AG09309 (cell line): ENCODE data around the gene C3orf20.

Experiments
- DNase-seq: peaks from one replicate; pipeline ENCODE4 v3.0.0-alpha.2; 2010; ENCODE audit warnings: low read depth
- H3K4me3 ChIP-seq: 2 replicates; pipeline ENCODE4 v1.5.1; 2011; ENCODE audit warnings: mild to moderate bottlenecking, low read depth, low read length, moderate library complexity; ENCODE audit not compliant: control insufficient read depth
- CTCF ChIP-seq: IDR thresholded peaks from 2 replicates; pipeline ENCODE4 v1.5.1; 2011; ENCODE audit warnings: mild to moderate bottlenecking, low read depth, low read length, inconsistent platforms; ENCODE audit not compliant: insufficient read depth, control insufficient read depth; ENCODE audit errors: missing control alignments

The C3orf20 gene

GRCh38 chr3:14701676-14702075, 26.7 kb downstream of the C3orf20 start:
- H3K4me3 ChIP-seq, result no peak overlapping the region
- TF ChIP-seq CTCF, result no peak
- no peak for DNase-seq

- TF ChIP-seq CTCF, result no peak
These were observed 28.3 kb downstream of the C3orf20 start for GRCh38 chr3:14703128-14703750.

GRCh38 chr3:14703791-14704190, 28.9 kb downstream of the C3orf20 start:
- no peak overlapping the region for H3K4me3 ChIP-seq
- no peak for DNase-seq
- no peak for TF ChIP-seq CTCF

More at GRCh38 chr3:14703128-14703750, 28.3 kb downstream of the C3orf20 start:
- no peak for DNase-seq
- H3K4me3 ChIP-seq, result no peak overlapping the region

DNA sequence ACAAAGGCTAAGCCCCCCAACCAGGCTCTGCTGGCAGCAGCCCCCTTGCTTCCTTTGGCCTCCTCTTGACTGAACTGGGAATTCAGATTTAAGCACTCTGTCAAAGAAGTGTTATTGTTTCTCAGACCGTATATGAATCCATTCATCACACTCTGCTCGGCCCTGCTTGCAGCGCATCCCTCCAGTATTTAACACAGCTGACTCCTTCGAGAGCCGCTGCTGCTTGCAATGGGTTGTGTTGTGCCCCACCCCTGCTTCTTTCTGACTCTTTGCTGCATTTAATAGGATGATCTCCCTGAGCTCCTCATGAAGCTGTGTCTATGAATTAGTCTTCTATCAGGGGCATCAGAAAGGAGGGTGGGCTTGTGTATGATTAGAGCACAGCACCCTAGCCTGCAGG, 31.2 kb downstream of the C3orf20 start:
- H3K4me3 ChIP-seq, result no peak overlapping the region
- TF ChIP-seq CTCF, result no peak
- DNase-seq, result no peak

- TF ChIP-seq CTCF, result no peak
- no peak for DNase-seq
- H3K4me3 ChIP-seq, result no peak overlapping the region
These were observed 41.6 kb downstream of the C3orf20 start for GRCh38 chr3:14716591-14716990.

DNA sequence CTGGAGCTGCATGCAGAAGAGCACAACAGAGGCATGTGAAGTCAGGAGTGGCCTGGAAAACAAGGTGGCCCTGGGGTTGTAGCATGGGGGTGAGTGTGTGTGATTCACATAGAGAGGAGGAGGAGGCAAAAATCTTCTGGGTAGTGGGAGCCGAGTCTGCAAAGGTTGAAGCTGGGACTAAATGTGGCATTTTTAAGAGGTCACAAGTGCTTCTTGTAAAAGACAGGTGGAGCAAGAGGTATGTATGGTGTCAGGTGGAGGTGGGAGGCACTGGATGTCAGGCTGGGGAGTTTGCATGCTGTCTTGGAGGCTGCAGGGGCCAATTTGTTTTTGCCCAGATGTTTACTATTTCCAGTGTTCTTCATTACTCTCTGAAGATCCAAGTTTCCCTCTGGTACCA, 42.4 kb downstream of the C3orf20 start:
- no peak overlapping the region for H3K4me3 ChIP-seq
- no peak for DNase-seq
- TF ChIP-seq CTCF, result no peak

- DNase-seq, result no peak
- TF ChIP-seq CTCF, result no peak
- no peak overlapping the region for H3K4me3 ChIP-seq
These were observed 43.6 kb downstream of the C3orf20 start for GRCh38 chr3:14718539-14718938.
